ENCODE measurements around the gene KRTAP12-2.

DNA sequence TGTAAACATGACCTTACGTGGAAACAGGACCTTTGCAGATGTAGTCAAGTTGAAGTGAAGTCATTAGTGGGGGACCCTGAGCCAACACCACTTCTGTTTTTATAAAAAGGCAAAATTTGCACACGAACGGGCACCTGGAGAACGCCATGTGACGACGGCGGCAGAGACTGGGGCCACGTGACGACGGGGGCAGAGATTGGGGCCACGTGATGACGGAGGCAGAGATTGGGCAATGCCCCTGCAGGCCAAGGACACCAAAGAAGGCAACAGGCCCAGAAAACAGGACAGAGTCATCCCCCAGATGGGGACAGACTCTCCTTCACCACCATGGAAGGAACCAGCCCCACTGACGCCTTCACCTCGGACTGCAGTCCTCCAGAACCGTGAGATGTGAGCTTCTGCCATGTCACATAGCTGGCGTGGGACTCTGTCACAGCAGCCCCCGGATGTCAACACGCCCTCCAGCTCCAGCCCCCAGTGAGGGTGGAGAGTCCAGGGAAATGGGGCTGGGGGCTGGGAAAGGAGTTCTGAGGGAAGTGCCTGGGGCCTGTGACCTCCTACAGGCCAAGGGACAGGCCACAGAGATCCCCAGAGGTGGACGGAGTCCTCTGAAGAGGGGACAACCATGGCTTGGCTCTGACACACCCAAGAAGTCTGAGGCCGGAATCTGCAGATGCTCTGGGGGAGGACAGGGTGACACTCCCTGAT is 16.3 kb downstream of the KRTAP12-2 start:
- TF ChIP-seq, protein P1, sequence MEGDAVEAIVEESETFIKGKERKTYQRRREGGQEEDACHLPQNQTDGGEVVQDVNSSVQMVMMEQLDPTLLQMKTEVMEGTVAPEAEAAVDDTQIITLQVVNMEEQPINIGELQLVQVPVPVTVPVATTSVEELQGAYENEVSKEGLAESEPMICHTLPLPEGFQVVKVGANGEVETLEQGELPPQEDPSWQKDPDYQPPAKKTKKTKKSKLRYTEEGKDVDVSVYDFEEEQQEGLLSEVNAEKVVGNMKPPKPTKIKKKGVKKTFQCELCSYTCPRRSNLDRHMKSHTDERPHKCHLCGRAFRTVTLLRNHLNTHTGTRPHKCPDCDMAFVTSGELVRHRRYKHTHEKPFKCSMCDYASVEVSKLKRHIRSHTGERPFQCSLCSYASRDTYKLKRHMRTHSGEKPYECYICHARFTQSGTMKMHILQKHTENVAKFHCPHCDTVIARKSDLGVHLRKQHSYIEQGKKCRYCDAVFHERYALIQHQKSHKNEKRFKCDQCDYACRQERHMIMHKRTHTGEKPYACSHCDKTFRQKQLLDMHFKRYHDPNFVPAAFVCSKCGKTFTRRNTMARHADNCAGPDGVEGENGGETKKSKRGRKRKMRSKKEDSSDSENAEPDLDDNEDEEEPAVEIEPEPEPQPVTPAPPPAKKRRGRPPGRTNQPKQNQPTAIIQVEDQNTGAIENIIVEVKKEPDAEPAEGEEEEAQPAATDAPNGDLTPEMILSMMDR (IDR thresholded peaks at IDR 0.05), result no peak
- TF ChIP-seq EP300 (IDR thresholded peaks at IDR 0.05), result no peak
- no peak for TF ChIP-seq POLR2AphosphoS5 (IDR thresholded peaks at IDR 0.05)
